B cell (primary cell): ENCODE results near the gene LTB. TPM values are rescaled to one million over a fixed set of nuclear protein-coding genes. Genes with fewer than 3 reads are reported as not detected.

ENCODE experiments used
- ATAC-seq: fragments of 200-7000 bp; cut with Tn5 transposase; one replicate; pipeline ENCODE4 v1.10.0; 2021; ENCODE audit warnings: low read depth, mild to moderate bottlenecking, moderate number of reproducible peaks, moderate library complexity
- CTCF ChIA-PET: fragments of 350-600 bp; sonication (Branson Sonifier 250); formaldehyde crosslinking; loops from one replicate; lab custom pipeline; 2021; ENCODE audit warnings: antibody characterized with exemption, inconsistent platforms; lab: Charles Lee
- POLR2A ChIA-PET: fragments of 350-600 bp; sonication (Branson Sonifier 250); formaldehyde crosslinking; loops from one replicate; lab custom pipeline; 2021; ENCODE audit warnings: antibody characterized with exemption; lab: Charles Lee
- DNase-seq: peaks from one replicate; pipeline ENCODE4 v3.0.0; 2013
- H2AFZ ChIP-seq: 2 replicates; pipeline ENCODE4 v1.6.1; 2012; ENCODE audit warnings: mild to moderate bottlenecking, low read depth, low read length; ENCODE audit not compliant: insufficient read depth, poor library complexity, severe bottlenecking
- H3K27ac ChIP-seq, 2 donors: 1 replicate in 1 of 2; 2 replicates in 1 of 2; pipeline ENCODE4 v1.5.1; 2012 to 2013; ENCODE audit warnings: low read length in 2 of 2, mild to moderate bottlenecking in 2 of 2, moderate library complexity in 1 of 2
- H3K27me3 ChIP-seq, 4 experiments: fragments of 200-600 bp in 1 of 4; sonication (generic) in 1 of 4; replicated peaks in 1 of 4; 1 replicate in 2 of 4; 2 replicates in 2 of 4; pipeline versions ENCODE4 v1.6.1 to v1.7.0; 2013 to 2016; ENCODE audit warnings: low read length in 3 of 4, mild to moderate bottlenecking in 2 of 4, mixed read lengths in 1 of 4, moderate library complexity in 1 of 4; ENCODE audit not compliant: insufficient read depth in 4 of 4, control insufficient read depth in 3 of 4; ENCODE audit errors: control extremely low read depth in 1 of 4
- H3K36me3 ChIP-seq, 2 experiments: replicated peaks in 1 of 2; 1 replicate in 1 of 2; 2 replicates in 1 of 2; pipeline versions ENCODE4 v1.6.1 to v1.7.1; 2013; ENCODE audit warnings: low read length in 1 of 2; ENCODE audit not compliant: insufficient read depth in 2 of 2, control insufficient read depth in 1 of 2; ENCODE audit errors: control extremely low read depth in 1 of 2, extremely low read depth in 1 of 2
- H3K4me1 ChIP-seq, 2 donors: fragments of 200-600 bp in 1 of 2; sonication (generic) in 1 of 2; 1 replicate in 1 of 2; 2 replicates in 1 of 2; pipeline versions ENCODE4 v1.5.1 to v1.6.1; 2013 to 2017; ENCODE audit warnings: low read length in 2 of 2; ENCODE audit not compliant: control insufficient read depth in 2 of 2, insufficient read depth in 2 of 2
- H3K4me2 ChIP-seq: replicated peaks from 2 replicates; pipeline ENCODE3; 2012; ENCODE audit warnings: mild to moderate bottlenecking, low read depth, low read length; ENCODE audit not compliant: poor library complexity, severe bottlenecking
- H3K4me3 ChIP-seq, 5 experiments: fragments of 200-600 bp in 1 of 5; sonication (generic) in 1 of 5; 1 replicate in 3 of 5; 2 replicates in 2 of 5; pipeline versions ENCODE4 v1.5.1 to v1.7.0; 2011 to 2016; ENCODE audit warnings: low read length in 4 of 5, mild to moderate bottlenecking in 4 of 5, low read depth in 2 of 5, control low read depth in 1 of 5, moderate library complexity in 1 of 5; ENCODE audit not compliant: insufficient read depth in 1 of 5; ENCODE audit errors: control extremely low read depth in 1 of 5, extremely low read depth in 1 of 5
- H3K79me2 ChIP-seq: fragments of 200-600 bp; sonication (generic); one replicate; pipeline ENCODE4 v1.6.0; 2016; ENCODE audit warnings: low read length; ENCODE audit not compliant: control insufficient read depth, insufficient read depth
- H3K9ac ChIP-seq: fragments of 200-600 bp; sonication (generic); 2 replicates; pipeline ENCODE4 v1.6.1; 2017; ENCODE audit warnings: mild to moderate bottlenecking, low read length, moderate library complexity
- H3K9me3 ChIP-seq, 3 donors: one replicate each; pipeline versions ENCODE4 v1.6.1 to v1.7.1; 2013; ENCODE audit warnings: low read length in 2 of 3; ENCODE audit not compliant: control insufficient read depth in 2 of 3, insufficient read depth in 1 of 3; ENCODE audit errors: control extremely low read depth in 1 of 3
- H4K20me1 ChIP-seq: 2 replicates; pipeline ENCODE4 v1.6.0; 2012; ENCODE audit warnings: mild to moderate bottlenecking, low read length; ENCODE audit not compliant: insufficient read depth, control insufficient read depth, poor library complexity, severe bottlenecking
- H3K27ac Mint-ChIP-seq: one replicate; pipeline ENCODE4 v1.8.0; 2021; ENCODE audit warnings: mixed read lengths
- H3K27me3 Mint-ChIP-seq: one replicate; pipeline ENCODE4 v1.8.0; 2021; ENCODE audit warnings: mixed read lengths
- H3K4me1 Mint-ChIP-seq: one replicate; pipeline ENCODE4 v1.8.0; 2021; ENCODE audit warnings: mixed read lengths
- H3K4me3 Mint-ChIP-seq: one replicate; pipeline ENCODE4 v1.8.0; 2021; ENCODE audit warnings: mixed read lengths
- H3K9me3 Mint-ChIP-seq: one replicate; pipeline ENCODE4 v1.8.0; 2022; ENCODE audit warnings: mixed read lengths; ENCODE audit not compliant: insufficient read depth
- CTCF ChIP-seq: fragments of 200-600 bp; IDR thresholded peaks from one replicate; pipeline ENCODE4 v1.8.0; 2022; ENCODE audit warnings: antibody characterized with exemption, mild to moderate bottlenecking
- EZH2 ChIP-seq: IDR thresholded peaks from 2 replicates; pipeline ENCODE4 v1.6.1; 2012; ENCODE audit warnings: borderline replicate concordance, low read depth, mild to moderate bottlenecking, moderate library complexity, low read length; ENCODE audit not compliant: insufficient read depth, poor library complexity, severe bottlenecking
- WGBS: methylation state at CpG from one replicate; pipeline ENCODE4 v1.1.5; 2013; ENCODE audit warnings: missing lambda C conversion rate; ENCODE audit not compliant: insufficient coverage; 5-methylcytosine and 5-hydroxymethylcytosine counted together
- intact Hi-C: fragments of 100-400 bp; cut with micrococcal nuclease; formaldehyde crosslinking; loops from one replicate; pipeline ENCODE4 v1.10.0; 2022
- polyA plus RNA-seq: library from polyadenylated mRNA; depleted of rRNA; stranded (reverse); fragments of >200 nt; gene quantifications from 2 replicates; pipeline ENCODE4 v1.2.3, GENCODE V29; 2012
- total RNA-seq, 2 donors: library from RNA; stranded (reverse); fragments of 120-200 nt in 1 of 2; gene quantifications; 1 replicate in 1 of 2; 2 replicates in 1 of 2; pipeline versions ENCODE4 v1.2.3 to v1.2.4, GENCODE V29; 2013 to 2022

Gene LTB
- total and polyA plus RNA-seq, 2 donors (not counting 1 experiment from before 2014, with no cell fraction given): 488 to 938 TPM

GRCh38 chr6:31576897-31577578 is 5.2 kb downstream of the LTB start:
- DNase-seq: peak; percentile 38
- Histone ChIP-seq H3K9ac (peak overlapping the region; percentile 74), H3K36me3 (peaks cover 2 to 43% of the 10 kb centered on the region in 2 experiments), H4K20me1 (peaks cover 33% of the 10 kb centered on the region), H3K27me3 (no peaks in the 10 kb centered on the region), H3K79me2 (peaks cover 93% of the 10 kb centered on the region), H2AFZ (no peak overlapping the region), H3K4me2 (peak overlapping the region; percentile 88), H3K4me3 (peak overlapping the region; percentile 74 to 87 (median 77)), H3K4me1 (peaks cover 66 to 86% of the 10 kb centered on the region in 2 donors), H3K27ac (peak overlapping the region; percentile 77 to 89), H3K9me3 (no peaks in the 10 kb centered on the region)
- peak overlapping the region; percentile 89 for H3K4me3 Mint-ChIP-seq
- 75% methylated on average over 15 of the region's 19 CpGs for WGBS
- intact Hi-C loops: loop anchor here (1.0 kb wide), 1 partner anchor 9 kb away; no protein-coding TSS in a partner anchor
- H3K4me1 Mint-ChIP-seq: peaks cover 85% of the 10 kb centered on the region
- H3K9me3 Mint-ChIP-seq: no peaks in the 10 kb centered on the region
- CTCF ChIA-PET: interaction anchor here (0.7 to 35.3 kb wide), 7 partner anchors 8 to 353 kb away, joined by 3 to 2241 read pairs (median 8); partner anchors contain the start of genes ATP6V1G2, LST1, LTA and NCR3
- H3K27me3 Mint-ChIP-seq: no peaks in the 10 kb centered on the region
- TF ChIP-seq EZH2: no peak
- TF ChIP-seq CTCF: no peak
- ATAC-seq: no peak
- peak overlapping the region; percentile 93 for H3K27ac Mint-ChIP-seq
- POLR2A ChIA-PET: interaction anchor here (0.5 to 42.6 kb wide), 8 partner anchors 8 to 1049 kb away, joined by 3 to 1450 read pairs (median 8); partner anchors contain the start of genes ATP6V1G2, LST1, LTA and LTB
